Choroid plexus epithelial cell (primary cell): ENCODE measurements around the gene RNF6.

Experiments used
- DNase-seq: peaks from one replicate; pipeline ENCODE4 v3.0.0-alpha.2; 2010; ENCODE audit warnings: low read depth
- H3K4me3 ChIP-seq: 2 replicates; pipeline ENCODE4 v1.5.1; 2011; ENCODE audit warnings: low read depth, mild to moderate bottlenecking, control low read depth, low read length, moderate library complexity
- TF ChIP-seq, protein P1 (sequence below): conservative IDR thresholded peaks from 2 replicates; pipeline ENCODE4 v1.5.1; 2011; ENCODE audit warnings: low read depth, mild to moderate bottlenecking, control low read depth, inconsistent platforms, low read length, moderate library complexity

Gene RNF6

DNA sequence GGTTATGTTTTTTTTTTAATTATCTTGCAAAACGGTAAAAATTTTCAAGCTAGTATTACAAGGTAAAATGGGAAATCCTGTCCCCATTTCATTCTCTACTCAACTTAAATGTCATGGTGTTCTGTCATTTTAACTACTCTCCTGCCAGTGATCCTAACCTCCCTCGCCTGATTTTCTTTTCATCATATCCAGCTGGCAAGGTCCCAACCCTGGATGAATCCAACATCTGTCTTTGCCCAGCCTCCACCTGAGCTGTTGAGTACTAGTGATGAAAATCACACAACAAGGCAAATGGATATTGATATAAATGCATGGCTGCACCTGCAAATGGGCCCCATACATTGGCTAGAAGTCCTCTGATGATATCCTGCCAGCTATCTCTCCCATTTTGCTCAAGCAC lies 24.9 kb upstream of the RNF6 start:
- no peak for DNase-seq
- H3K4me3 ChIP-seq = no peak overlapping the region
- TF ChIP-seq, protein P1, sequence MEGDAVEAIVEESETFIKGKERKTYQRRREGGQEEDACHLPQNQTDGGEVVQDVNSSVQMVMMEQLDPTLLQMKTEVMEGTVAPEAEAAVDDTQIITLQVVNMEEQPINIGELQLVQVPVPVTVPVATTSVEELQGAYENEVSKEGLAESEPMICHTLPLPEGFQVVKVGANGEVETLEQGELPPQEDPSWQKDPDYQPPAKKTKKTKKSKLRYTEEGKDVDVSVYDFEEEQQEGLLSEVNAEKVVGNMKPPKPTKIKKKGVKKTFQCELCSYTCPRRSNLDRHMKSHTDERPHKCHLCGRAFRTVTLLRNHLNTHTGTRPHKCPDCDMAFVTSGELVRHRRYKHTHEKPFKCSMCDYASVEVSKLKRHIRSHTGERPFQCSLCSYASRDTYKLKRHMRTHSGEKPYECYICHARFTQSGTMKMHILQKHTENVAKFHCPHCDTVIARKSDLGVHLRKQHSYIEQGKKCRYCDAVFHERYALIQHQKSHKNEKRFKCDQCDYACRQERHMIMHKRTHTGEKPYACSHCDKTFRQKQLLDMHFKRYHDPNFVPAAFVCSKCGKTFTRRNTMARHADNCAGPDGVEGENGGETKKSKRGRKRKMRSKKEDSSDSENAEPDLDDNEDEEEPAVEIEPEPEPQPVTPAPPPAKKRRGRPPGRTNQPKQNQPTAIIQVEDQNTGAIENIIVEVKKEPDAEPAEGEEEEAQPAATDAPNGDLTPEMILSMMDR = no peak

DNA sequence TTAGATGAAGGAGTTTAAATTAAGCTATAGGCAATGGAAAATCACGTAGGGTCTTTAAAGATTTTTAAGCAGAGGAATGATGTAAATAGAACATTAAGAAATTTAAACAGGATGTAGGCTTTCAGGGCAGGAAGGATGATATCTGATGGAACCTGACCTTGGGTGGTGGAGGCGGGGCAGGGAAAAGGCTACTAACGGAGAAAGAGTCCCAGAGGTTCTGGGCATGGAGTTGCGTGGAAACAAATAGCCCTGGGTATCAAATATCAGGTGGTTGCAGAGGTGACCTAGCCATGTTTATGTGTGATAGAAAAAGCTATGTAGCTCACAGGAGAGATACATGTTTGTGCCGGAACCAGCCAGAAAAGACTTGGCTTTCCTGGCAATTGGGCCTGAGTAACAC lies 24.0 kb upstream of the RNF6 start:
- no peak overlapping the region for H3K4me3 ChIP-seq
- TF ChIP-seq, protein P1 = no peak
- DNase-seq = peak; percentile 22

DNA sequence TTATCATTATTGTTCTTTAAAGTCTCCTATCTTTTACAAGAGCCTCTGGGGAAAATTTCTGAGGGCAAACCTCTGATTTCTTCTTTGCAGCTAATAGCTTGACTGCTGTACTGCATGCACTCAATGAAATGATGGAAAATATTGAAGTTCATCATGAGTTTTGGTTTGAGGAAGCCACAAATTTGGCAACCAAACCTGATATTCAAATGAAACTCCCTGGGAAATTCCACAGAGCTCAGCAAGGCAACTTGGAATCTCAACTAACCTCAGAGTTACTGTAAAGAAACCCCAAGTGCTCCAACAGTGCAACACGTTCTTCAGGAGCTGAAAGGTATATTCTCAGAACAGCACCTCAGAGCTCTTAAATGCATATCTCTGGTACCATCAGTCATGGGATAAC lies 14.2 kb upstream of the RNF6 start:
- DNase-seq = peak; percentile 14
- TF ChIP-seq, protein P1 = no peak
- H3K4me3 ChIP-seq = no peak overlapping the region

DNA sequence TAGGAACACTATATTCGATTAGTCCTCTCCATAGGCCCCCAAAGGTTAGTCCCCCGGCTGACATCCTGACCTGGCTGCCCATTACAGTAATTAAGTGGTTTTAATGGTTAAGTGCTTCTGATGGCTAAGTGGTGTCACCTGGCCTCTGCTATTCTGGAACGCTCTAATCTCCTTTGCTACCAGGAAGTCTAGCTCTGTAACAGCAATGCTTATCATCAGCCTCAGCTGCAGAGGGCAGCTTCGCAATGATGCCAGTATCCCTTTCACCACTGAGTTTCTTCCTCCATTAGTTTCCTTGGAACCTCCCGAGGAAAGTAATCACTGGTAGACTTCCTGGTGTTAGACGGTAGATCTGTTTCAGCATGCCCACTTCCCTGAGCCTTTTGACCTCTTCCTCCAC lies 8.6 kb upstream of the RNF6 start:
- no peak for DNase-seq
- TF ChIP-seq, protein P1 = no peak
- H3K4me3 ChIP-seq = no peak overlapping the region

DNA sequence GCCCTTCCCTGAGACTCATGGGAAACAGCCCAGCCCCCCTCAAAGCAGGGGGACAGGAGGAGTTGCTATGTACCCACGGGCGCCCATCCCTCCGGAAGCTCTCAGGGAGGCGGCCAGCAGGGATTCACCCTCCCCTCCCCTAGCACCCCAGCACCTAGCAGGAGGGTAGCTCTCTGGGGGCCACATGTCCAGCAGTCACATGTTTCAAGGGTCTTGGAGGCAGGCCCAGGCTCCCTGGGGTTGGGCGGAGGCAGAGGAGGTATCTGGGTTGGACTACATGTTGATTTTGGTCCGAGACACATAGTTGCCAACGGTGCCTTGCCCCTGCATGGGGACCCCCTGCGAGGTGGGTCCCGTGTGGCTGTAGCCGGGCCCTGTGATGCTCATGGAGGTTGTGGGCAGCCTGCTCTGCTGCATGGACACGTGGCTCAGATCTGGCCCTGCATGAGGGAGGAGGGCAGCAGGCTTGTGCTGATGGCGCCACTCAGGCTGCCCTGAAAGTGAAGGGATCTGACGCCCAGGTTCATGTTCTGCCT lies 7.0 kb upstream of the RNF6 start:
- TF ChIP-seq, protein P1 = no peak
- no peak for DNase-seq
- H3K4me3 ChIP-seq = no peak overlapping the region

DNA sequence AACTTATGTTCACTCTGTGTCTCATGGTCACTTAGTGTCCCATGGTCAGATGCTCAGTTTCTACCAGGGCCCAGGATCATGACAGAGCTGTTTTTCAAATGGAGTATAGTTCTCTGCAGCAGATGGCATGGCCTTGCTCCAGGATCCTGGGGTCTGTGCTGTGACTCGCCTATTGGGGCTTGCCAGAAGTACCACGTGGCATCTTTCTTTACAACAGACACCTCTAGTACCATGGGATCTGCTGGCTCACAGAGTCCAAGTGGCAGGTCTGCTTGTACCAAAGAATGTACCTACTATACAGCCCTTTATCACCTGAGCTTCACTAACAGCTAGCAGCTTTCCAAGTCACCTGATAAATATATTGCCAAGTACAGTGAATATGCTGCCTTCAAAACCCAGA lies 6.0 kb upstream of the RNF6 start:
- TF ChIP-seq, protein P1 = no peak
- H3K4me3 ChIP-seq = no peak overlapping the region
- DNase-seq = no peak

DNA sequence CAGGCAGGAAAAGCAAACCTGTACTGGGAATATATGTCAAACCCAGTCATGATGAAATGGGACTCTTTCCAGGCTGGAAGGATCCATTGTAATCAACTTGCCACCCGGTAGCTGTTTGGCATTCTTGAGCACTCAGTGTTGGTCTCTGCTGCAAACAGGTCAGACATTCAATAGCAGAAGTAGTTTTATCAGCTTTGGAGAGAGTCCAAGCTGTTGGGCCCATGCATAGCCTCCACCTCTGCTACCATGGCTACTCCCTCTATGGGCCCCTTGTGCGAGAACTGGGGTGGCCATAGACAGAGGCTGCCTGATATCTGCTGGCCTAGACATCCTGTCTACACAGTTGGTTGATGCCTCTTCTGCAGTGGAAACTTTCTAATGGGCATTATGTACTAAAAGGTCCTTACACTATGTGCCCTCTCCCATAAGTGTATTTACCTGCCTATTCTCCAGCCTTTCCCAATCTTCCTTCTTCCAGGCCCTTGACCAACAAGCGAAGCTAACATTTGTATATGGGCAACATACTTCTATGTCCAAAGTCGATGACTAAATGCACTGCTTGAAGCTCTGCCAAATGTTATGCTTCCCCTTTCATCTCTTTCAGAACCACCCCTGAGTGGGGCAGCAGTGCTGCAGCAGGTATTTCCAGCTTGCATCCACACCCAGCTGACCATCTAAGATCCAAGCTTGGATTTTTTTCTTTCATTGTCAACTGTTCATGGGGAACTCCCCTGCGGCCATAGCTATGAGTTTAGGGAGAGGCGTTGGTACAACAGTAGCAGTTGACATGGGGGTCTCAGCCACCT lies 5.3 kb upstream of the RNF6 start:
- no peak for DNase-seq
- H3K4me3 ChIP-seq = no peak overlapping the region
- TF ChIP-seq, protein P1 = no peak
